ENCODE results near the gene TMEM253.

TMEM253 gene

GRCh38 chr14:21060614-21061346 lies 40.1 kb upstream of the TMEM253 start:
- H3K27ac ChIP-seq (ENCODE audit: low read depth, low read length) = no peak overlapping the region
- no peak overlapping the region for H3K4me3 ChIP-seq (ENCODE audit: low read depth in 1 of 2, low read length in 2 of 2)
- no peak overlapping the region for H3K9ac ChIP-seq (ENCODE audit: low read length)

GRCh38 chr14:21061347-21061668 lies 39.6 kb upstream of the TMEM253 start:
- H3K36me3 ChIP-seq (ENCODE audit: insufficient read depth, low read length) = no peaks in the 10 kb centered on the region
- H3K4me1 ChIP-seq (ENCODE audit: insufficient read depth, low read length) = no peaks in the 10 kb centered on the region
- no peaks in the 10 kb centered on the region for H3K9me3 ChIP-seq (ENCODE audit: low read length)
- no peaks in the 10 kb centered on the region for H3K27me3 ChIP-seq (ENCODE audit: control insufficient read depth in 1 of 2, insufficient read depth in 2 of 2, low read length in 2 of 2)
- H3K27ac ChIP-seq (ENCODE audit: low read depth, low read length) = no peak overlapping the region
- H3K4me3 ChIP-seq (ENCODE audit: low read depth in 1 of 2, low read length in 2 of 2) = no peak overlapping the region
- no peak overlapping the region for H3K9ac ChIP-seq (ENCODE audit: low read length)

More at GRCh38 chr14:21060614-21061346, 40.1 kb upstream of the TMEM253 start:
- Histone ChIP-seq H3K27me3 (ENCODE audit: control insufficient read depth in 1 of 2, insufficient read depth in 2 of 2, low read length in 2 of 2) (no peaks in the 10 kb centered on the region), H3K36me3 (ENCODE audit: insufficient read depth, low read length) (no peaks in the 10 kb centered on the region), H3K9me3 (ENCODE audit: low read length) (no peaks in the 10 kb centered on the region), H3K4me1 (ENCODE audit: insufficient read depth, low read length) (no peaks in the 10 kb centered on the region)

GRCh38 chr14:21063479-21063878 lies 37.4 kb upstream of the TMEM253 start:
- Histone ChIP-seq H3K9ac (ENCODE audit: low read length) (no peak overlapping the region), H3K27me3 (ENCODE audit: control insufficient read depth in 1 of 2, insufficient read depth in 2 of 2, low read length in 2 of 2) (no peaks in the 10 kb centered on the region), H3K36me3 (ENCODE audit: insufficient read depth, low read length) (no peaks in the 10 kb centered on the region), H3K4me3 (ENCODE audit: low read depth in 1 of 2, low read length in 2 of 2) (no peak overlapping the region), H3K9me3 (ENCODE audit: low read length) (no peaks in the 10 kb centered on the region), H3K27ac (ENCODE audit: low read depth, low read length) (no peak overlapping the region), H3K4me1 (ENCODE audit: insufficient read depth, low read length) (peaks cover 4% of the 10 kb centered on the region)

- H3K9ac ChIP-seq (ENCODE audit: low read length) = no peak overlapping the region
- H3K27ac ChIP-seq (ENCODE audit: low read depth, low read length) = no peak overlapping the region
- no peak overlapping the region for H3K4me3 ChIP-seq (ENCODE audit: low read depth in 1 of 2, low read length in 2 of 2)
- peaks cover 20% of the 10 kb centered on the region for H3K4me1 ChIP-seq (ENCODE audit: insufficient read depth, low read length)
- no peaks in the 10 kb centered on the region for H3K9me3 ChIP-seq (ENCODE audit: low read length)
- H3K27me3 ChIP-seq (ENCODE audit: control insufficient read depth in 1 of 2, insufficient read depth in 2 of 2, low read length in 2 of 2) = no peaks in the 10 kb centered on the region
- H3K36me3 ChIP-seq (ENCODE audit: insufficient read depth, low read length) = no peaks in the 10 kb centered on the region
These were observed 33.9 kb upstream of the TMEM253 start for GRCh38 chr14:21066882-21067502.

GRCh38 chr14:21068521-21069387 lies 32.1 kb upstream of the TMEM253 start:
- Histone ChIP-seq H3K4me3 (ENCODE audit: low read depth in 1 of 2, low read length in 2 of 2) (peak overlapping the region; percentile 58 to 92), H3K9ac (ENCODE audit: low read length) (peak overlapping the region; percentile 39), H3K36me3 (ENCODE audit: insufficient read depth, low read length) (peaks cover 10% of the 10 kb centered on the region), H3K27ac (ENCODE audit: low read depth, low read length) (peak overlapping the region; percentile 87), H3K9me3 (ENCODE audit: low read length) (no peaks in the 10 kb centered on the region), H3K27me3 (ENCODE audit: control insufficient read depth in 1 of 2, insufficient read depth in 2 of 2, low read length in 2 of 2) (no peaks in the 10 kb centered on the region), H3K4me1 (ENCODE audit: insufficient read depth, low read length) (peaks cover 30% of the 10 kb centered on the region)

- Histone ChIP-seq H3K27ac (ENCODE audit: low read depth, low read length) (peak overlapping the region; percentile 87), H3K27me3 (ENCODE audit: control insufficient read depth in 1 of 2, insufficient read depth in 2 of 2, low read length in 2 of 2) (no peaks in the 10 kb centered on the region), H3K9me3 (ENCODE audit: low read length) (no peaks in the 10 kb centered on the region), H3K4me1 (ENCODE audit: insufficient read depth, low read length) (peaks cover 30% of the 10 kb centered on the region), H3K4me3 (ENCODE audit: low read depth in 1 of 2, low read length in 2 of 2) (peak overlapping the region; percentile 58 to 92), H3K9ac (ENCODE audit: low read length) (peak overlapping the region; percentile 39), H3K36me3 (ENCODE audit: insufficient read depth, low read length) (peaks cover 16% of the 10 kb centered on the region)
These were observed 31.3 kb upstream of the TMEM253 start for GRCh38 chr14:21069388-21070082.

GRCh38 chr14:21070083-21070609 lies 30.7 kb upstream of the TMEM253 start, which contains the start of gene ARHGEF40:
Gene ARHGEF40 (plus strand): TSS chr14:21070304. CDS start chr14:21070397, 93 bp downstream.
- peak within 1 kb of the TSS; percentile 70 to 92 for H3K4me3 ChIP-seq (ENCODE audit: low read depth in 1 of 2, low read length in 2 of 2)
- peak within 1 kb of the TSS; percentile 73 for H3K9ac ChIP-seq (ENCODE audit: low read length)
- peaks cover 30% of the 10 kb centered on the region for H3K4me1 ChIP-seq (ENCODE audit: insufficient read depth, low read length)
- H3K9me3 ChIP-seq (ENCODE audit: low read length) = no peaks in the 10 kb centered on the region
- no peaks in the 10 kb centered on the region for H3K27me3 ChIP-seq (ENCODE audit: control insufficient read depth in 1 of 2, insufficient read depth in 2 of 2, low read length in 2 of 2)
- peak within 1 kb of the TSS; percentile 89 for H3K27ac ChIP-seq (ENCODE audit: low read depth, low read length)
- peaks cover 22% of the 10 kb centered on the region for H3K36me3 ChIP-seq (ENCODE audit: insufficient read depth, low read length)

- peaks cover 30% of the 10 kb centered on the region for H3K4me1 ChIP-seq (ENCODE audit: insufficient read depth, low read length)
- peak overlapping the region; percentile 89 for H3K27ac ChIP-seq (ENCODE audit: low read depth, low read length)
- peak overlapping the region; percentile 70 to 92 for H3K4me3 ChIP-seq (ENCODE audit: low read depth in 1 of 2, low read length in 2 of 2)
- H3K27me3 ChIP-seq (ENCODE audit: control insufficient read depth in 1 of 2, insufficient read depth in 2 of 2, low read length in 2 of 2) = no peaks in the 10 kb centered on the region
- H3K9ac ChIP-seq (ENCODE audit: low read length) = peak overlapping the region; percentile 73
- H3K9me3 ChIP-seq (ENCODE audit: low read length) = no peaks in the 10 kb centered on the region
- H3K36me3 ChIP-seq (ENCODE audit: insufficient read depth, low read length) = peaks cover 27% of the 10 kb centered on the region
These were observed 30.1 kb upstream of the TMEM253 start for GRCh38 chr14:21070610-21071224.

- peak overlapping the region; percentile 73 for H3K9ac ChIP-seq (ENCODE audit: low read length)
- H3K27me3 ChIP-seq (ENCODE audit: control insufficient read depth in 1 of 2, insufficient read depth in 2 of 2, low read length in 2 of 2) = no peaks in the 10 kb centered on the region
- no peaks in the 10 kb centered on the region for H3K9me3 ChIP-seq (ENCODE audit: low read length)
- peak overlapping the region; percentile 89 for H3K27ac ChIP-seq (ENCODE audit: low read depth, low read length)
- peaks cover 34% of the 10 kb centered on the region for H3K36me3 ChIP-seq (ENCODE audit: insufficient read depth, low read length)
- peaks cover 30% of the 10 kb centered on the region for H3K4me1 ChIP-seq (ENCODE audit: insufficient read depth, low read length)
- H3K4me3 ChIP-seq (ENCODE audit: low read depth in 1 of 2, low read length in 2 of 2) = peak overlapping the region; percentile 70 to 92
These were observed 29.4 kb upstream of the TMEM253 start for GRCh38 chr14:21071225-21072030.

GRCh38 chr14:21072031-21072473 lies 28.8 kb upstream of the TMEM253 start:
- no peaks in the 10 kb centered on the region for H3K9me3 ChIP-seq (ENCODE audit: low read length)
- peak overlapping the region; percentile 89 for H3K27ac ChIP-seq (ENCODE audit: low read depth, low read length)
- H3K27me3 ChIP-seq (ENCODE audit: control insufficient read depth in 1 of 2, insufficient read depth in 2 of 2, low read length in 2 of 2) = no peaks in the 10 kb centered on the region
- H3K4me3 ChIP-seq (ENCODE audit: low read depth in 1 of 2, low read length in 2 of 2) = peak overlapping the region; percentile 70 to 92
- H3K36me3 ChIP-seq (ENCODE audit: insufficient read depth, low read length) = peaks cover 38% of the 10 kb centered on the region
- peak overlapping the region; percentile 23 for H3K9ac ChIP-seq (ENCODE audit: low read length)
- peaks cover 30% of the 10 kb centered on the region for H3K4me1 ChIP-seq (ENCODE audit: insufficient read depth, low read length)
